GM10248 (cell line): Measurements from ENCODE around the gene ALG12.

ENCODE experiments used
- CTCF ChIA-PET: fragments of 300-600 bp; sonication (Branson Sonifier 250); formaldehyde crosslinking; extraction: SDS; loops from one replicate; lab custom pipeline; 2021; ENCODE audit warnings: antibody characterized with exemption; lab: Yijun Ruan, JAX
- POLR2A ChIA-PET: fragments of 350-650 bp; sonication (Branson Sonifier 250); formaldehyde crosslinking; extraction: SDS; loops from one replicate; lab custom pipeline; 2020; ENCODE audit warnings: antibody characterized with exemption; lab: Yijun Ruan, JAX
- DNase-seq: peaks from one replicate; pipeline ENCODE4 v3.0.0; 2012; ENCODE audit errors: extremely low spot score
- TF ChIP-seq, protein P1 (sequence below): IDR thresholded peaks from 2 replicates; pipeline ENCODE4 v1.5.1; 2012; ENCODE audit warnings: mild to moderate bottlenecking, low read depth; ENCODE audit errors: extremely low read depth, missing control alignments, control extremely low read depth

The ALG12 gene

DNA sequence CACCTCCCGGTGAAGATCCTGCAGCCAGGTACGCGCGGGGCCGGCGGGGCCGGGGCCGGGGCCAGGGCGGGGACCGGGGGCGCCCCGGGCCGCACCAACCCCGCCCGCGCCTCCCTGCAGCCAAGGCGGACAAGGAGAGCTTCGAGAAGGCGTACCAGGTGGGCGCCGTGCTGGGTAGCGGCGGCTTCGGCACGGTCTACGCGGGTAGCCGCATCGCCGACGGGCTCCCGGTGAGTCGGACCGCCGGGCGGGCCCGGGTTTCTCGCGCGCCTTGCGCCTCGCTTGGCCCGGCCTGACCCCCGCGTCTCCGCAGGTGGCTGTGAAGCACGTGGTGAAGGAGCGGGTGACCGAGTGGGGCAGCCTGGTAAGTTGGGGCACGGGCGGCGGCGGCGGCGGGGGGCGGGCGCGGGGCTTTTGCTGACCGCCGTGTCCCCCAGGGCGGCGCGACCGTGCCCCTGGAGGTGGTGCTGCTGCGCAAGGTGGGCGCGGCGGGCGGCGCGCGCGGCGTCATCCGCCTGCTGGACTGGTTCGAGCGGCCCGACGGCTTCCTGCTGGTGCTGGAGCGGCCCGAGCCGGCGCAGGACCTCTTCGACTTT lies 42.9 kb upstream of the ALG12 start:
- TF ChIP-seq, protein P1, sequence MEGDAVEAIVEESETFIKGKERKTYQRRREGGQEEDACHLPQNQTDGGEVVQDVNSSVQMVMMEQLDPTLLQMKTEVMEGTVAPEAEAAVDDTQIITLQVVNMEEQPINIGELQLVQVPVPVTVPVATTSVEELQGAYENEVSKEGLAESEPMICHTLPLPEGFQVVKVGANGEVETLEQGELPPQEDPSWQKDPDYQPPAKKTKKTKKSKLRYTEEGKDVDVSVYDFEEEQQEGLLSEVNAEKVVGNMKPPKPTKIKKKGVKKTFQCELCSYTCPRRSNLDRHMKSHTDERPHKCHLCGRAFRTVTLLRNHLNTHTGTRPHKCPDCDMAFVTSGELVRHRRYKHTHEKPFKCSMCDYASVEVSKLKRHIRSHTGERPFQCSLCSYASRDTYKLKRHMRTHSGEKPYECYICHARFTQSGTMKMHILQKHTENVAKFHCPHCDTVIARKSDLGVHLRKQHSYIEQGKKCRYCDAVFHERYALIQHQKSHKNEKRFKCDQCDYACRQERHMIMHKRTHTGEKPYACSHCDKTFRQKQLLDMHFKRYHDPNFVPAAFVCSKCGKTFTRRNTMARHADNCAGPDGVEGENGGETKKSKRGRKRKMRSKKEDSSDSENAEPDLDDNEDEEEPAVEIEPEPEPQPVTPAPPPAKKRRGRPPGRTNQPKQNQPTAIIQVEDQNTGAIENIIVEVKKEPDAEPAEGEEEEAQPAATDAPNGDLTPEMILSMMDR, result no peak
- no peak for DNase-seq
- ChIA-PET POLR2A (interaction anchor here (1.0 to 2.2 kb wide), 4 partner anchors 7 to 25 kb away, joined by 3 to 10 read pairs (median 4); no protein-coding TSS in a partner anchor), CTCF (interaction anchor here (1.4 to 1.8 kb wide), 2 partner anchors 15 to 28 kb away, joined by 4 to 6 read pairs; no protein-coding TSS in a partner anchor)

DNA sequence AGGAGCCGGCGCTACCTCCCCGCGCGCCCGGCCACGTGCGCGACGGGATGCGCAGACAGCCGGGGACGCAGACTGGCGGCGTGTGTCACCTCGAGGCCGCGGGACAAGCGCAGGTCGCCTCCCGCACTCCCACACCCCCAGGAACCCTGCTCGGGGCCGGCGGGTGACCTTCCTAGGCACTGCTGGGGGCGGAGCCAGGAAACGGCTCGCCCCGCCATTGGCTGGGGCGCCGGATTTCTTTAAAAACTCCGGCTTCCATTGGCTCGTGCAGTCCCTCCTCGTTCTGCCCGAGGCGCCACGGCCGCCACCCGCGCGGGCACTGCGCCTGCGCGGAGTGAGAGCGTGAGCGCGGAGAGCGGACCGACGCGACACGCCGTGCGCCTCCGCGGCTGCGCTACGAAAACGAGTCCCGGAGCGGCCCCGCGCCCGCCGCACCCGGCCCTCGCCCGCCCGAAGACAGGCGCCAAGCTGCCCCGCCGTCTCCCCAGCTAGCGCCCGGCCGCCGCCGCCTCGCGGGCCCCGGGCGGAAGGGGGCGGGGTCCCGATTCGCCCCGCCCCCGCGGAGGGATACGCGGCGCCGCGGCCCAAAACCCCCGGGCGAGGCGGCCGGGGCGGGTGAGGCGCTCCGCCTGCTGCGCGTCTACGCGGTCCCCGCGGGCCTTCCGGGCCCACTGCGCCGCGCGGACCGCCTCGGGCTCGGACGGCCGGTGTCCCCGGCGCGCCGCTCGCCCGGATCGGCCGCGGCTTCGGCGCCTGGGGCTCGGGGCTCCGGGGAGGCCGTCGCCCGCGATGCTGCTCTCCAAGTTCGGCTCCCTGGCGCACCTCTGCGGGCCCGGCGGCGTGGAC lies 42.1 kb upstream of the ALG12 start, which contains the start of gene PIM3:
Gene PIM3 (plus strand): TSS at position 614 of the 846 bp plus-strand sequence. CDS start 176 bp downstream, at position 790.
- POLR2A ChIA-PET, result interaction anchor here (0.6 to 1.1 kb wide), 3 partner anchors 8 to 125 kb away, joined by 3 to 4 read pairs (median 3); no protein-coding TSS in a partner anchor
- TF ChIP-seq, protein P1, result no peak
- CTCF ChIA-PET, result interaction anchor here (1.2 to 1.8 kb wide), 2 partner anchors 12 to 14 kb away, joined by 3 to 6 read pairs; no protein-coding TSS in a partner anchor
- peak; percentile 97 for DNase-seq

DNA sequence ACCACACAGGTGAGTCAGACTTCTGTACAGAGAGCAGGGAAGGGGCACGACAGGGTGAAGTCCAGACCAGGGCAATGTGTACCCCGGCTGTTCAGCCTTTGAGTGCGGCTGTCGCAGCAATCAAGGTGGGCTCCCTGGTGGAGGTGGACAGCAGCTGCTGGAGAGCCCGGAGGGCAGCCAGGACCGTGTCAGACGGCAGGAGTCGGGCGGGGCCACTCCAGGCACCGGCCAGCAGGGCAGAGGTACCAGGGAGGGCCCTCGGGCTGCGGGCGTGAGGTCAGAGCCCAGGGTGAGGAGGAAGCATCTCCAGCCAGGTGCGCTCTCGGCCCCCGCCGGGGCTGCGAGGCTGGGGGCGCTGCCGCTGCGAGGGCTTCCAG lies 41.5 kb upstream of the ALG12 start:
- ChIA-PET CTCF (interaction anchor here (1.1 to 1.9 kb wide), 4 partner anchors 11 to 60 kb away, joined by 3 to 7 read pairs (median 4); no protein-coding TSS in a partner anchor), POLR2A (interaction anchor here (0.6 to 1.1 kb wide), 3 partner anchors 9 to 126 kb away, joined by 3 to 4 read pairs (median 3); no protein-coding TSS in a partner anchor)
- TF ChIP-seq, protein P1, result no peak
- DNase-seq, result no peak

DNA sequence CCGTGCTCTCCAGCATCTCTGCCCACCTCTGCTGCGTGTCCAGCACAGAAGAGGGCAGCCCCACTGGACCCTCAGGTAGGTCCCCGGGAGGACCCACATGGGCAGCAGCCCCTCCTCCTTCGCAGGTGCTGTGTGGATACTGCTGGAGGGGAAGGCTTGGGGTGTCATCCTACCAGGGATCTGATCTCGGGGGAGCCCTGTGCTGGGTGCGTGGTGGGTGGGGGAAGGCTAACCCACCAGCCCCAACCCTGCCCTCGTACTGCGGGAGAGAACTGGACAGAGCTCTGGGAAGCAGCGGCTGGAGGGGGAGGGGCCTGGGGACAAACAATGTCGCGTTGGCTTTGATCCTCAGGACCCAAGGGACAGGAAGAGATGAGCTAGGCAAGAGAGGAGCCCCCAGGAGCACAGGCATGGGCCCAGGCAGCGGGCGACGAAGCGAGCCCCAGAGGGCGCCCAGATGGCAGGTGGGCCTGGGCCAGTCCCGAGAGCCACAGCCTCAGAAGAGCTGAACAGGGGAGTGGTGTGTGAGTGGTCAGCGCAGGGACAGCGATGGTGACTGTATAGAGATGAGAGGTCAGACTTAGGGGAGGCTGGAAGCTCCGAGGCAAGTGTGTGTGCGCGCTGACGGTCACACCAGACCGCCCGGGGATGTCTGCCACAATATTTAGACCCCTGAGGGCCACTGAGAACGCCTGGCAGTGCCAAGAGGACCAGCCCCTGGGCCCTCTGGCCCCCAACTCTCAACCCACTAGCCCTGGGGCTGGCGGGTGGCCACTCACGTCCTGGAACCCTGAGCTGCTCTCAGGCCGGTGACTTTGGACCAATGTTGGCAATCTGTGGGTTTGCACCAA lies 40.9 kb upstream of the ALG12 start:
- ChIA-PET CTCF (interaction anchor here (1.1 to 1.9 kb wide), 4 partner anchors 10 to 61 kb away, joined by 3 to 7 read pairs (median 4); no protein-coding TSS in a partner anchor), POLR2A (no interaction called here)
- TF ChIP-seq, protein P1, result no peak
- DNase-seq, result no peak

DNA sequence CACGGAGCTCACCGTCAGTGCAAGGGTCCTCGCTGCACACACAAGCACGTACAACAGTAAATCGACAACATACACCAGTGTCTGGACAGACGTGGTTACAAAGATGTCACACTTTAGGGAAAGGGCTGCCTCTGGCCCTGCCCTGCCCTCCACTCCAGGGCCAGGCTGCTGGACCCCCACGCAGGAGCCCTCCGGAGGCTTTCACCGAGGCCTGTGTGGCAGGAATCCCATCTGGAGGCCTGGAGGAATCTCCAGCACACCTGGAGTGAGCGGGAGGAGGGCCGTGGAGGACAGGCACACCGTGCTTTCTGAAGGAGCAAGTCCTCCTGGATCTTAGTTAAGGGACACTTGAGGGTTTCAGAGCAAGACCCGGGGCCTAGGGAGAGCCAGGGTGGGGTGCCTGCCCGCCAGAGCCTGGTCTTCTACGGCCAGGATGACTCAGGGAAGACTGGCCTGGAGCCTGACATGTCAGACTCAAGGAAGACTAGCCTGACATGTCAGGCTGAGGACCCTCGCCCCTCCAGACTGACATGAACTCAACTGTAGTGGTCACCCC lies 40.2 kb upstream of the ALG12 start:
- TF ChIP-seq, protein P1, result no peak
- ChIA-PET CTCF (interaction anchor here (0.9 to 1.9 kb wide), 3 partner anchors 28 to 72 kb away, joined by 3 to 7 read pairs (median 3); no protein-coding TSS in a partner anchor), POLR2A (no interaction called here)
- no peak for DNase-seq
